Measurements from ENCODE around the gene SLC51A. TPM values are rescaled to one million over a fixed set of nuclear protein-coding genes. Genes with fewer than 3 reads are reported as not detected.

SLC51A gene
- total and polyA plus RNA-seq, 2 donors (not counting 3 experiments of a cell fraction or from before 2014, with no cell fraction given): not detected

DNA sequence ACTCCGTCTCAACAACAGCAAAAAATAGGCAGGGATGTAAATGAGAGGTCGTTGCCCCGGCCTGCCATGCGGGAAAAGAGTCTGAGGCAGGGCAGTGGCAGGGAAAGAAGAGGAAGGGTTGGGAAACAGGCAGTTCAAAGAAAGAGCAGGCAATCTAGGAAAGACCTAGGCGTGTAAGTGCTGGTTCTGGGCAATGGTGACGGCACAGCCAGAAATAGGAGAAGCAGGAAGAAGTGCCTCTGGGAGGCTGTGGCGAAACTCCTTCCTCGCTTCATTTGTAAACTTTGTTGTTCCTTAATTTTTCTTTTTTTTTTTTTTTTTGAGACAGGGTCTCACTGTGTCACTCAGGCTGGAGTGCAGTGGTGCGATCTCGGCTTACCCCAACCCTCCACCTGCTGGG is 4.3 kb downstream of the SLC51A start:
- H3K9ac ChIP-seq (replicated peaks; ENCODE audit: extremely low read depth, insufficient read depth, low read length): no peak overlapping the region
- H3K4me1 ChIP-seq (ENCODE audit: control insufficient read depth, extremely low read depth, insufficient read depth, low read length): no peaks in the 10 kb centered on the region
- H3K27me3 ChIP-seq (ENCODE audit: control insufficient read depth in 2 of 2, insufficient read depth in 2 of 2, low read length in 2 of 2): peaks cover 4 to 7% of the 10 kb centered on the region in 2 experiments
- ChIA-PET CTCF (interaction anchor here (0.6 to 0.9 kb wide), 2 partner anchors 33 to 236 kb away, joined by 4 read pairs; no protein-coding TSS in a partner anchor), POLR2A (no interaction called here)
- no peaks in the 10 kb centered on the region for H3K36me3 ChIP-seq (ENCODE audit: control insufficient read depth in 2 of 2, extremely low read depth in 1 of 2, insufficient read depth in 2 of 2, low read length in 2 of 2)
- no peak overlapping the region for H3K27ac ChIP-seq (ENCODE audit: insufficient read depth, low read depth, low read length)
- no peak for FAIRE-seq
- H4K20me1 ChIP-seq (replicated peaks; ENCODE audit: control insufficient read depth, extremely low read depth, insufficient read depth, low read length): no peaks in the 10 kb centered on the region
- no peak overlapping the region for H2AFZ ChIP-seq (ENCODE audit: low read depth, low read length)
- DNase-seq (ENCODE audit: low read depth, low spot score): no peak
- H3K4me2 ChIP-seq (ENCODE audit: insufficient read depth, low read length): no peak overlapping the region
- intact Hi-C loops (cut with micrococcal nuclease) (no loop called here), dilution Hi-C loops (cut with MboI; ENCODE audit: extremely low pct_ligation_motif_present, low sequenced_read_pairs) (no loop called here)
- no peaks in the 10 kb centered on the region for H3K79me2 ChIP-seq (ENCODE audit: control insufficient read depth, insufficient read depth, low read length)
- H3K9me1 ChIP-seq (replicated peaks; ENCODE audit: control insufficient read depth, extremely low read depth, insufficient read depth, low read length): no peaks in the 10 kb centered on the region
- H3K4me3 ChIP-seq (replicated peaks in 1 of 3; ENCODE audit: insufficient read depth in 1 of 3, low read depth in 1 of 3, low read length in 3 of 3): no peak overlapping the region
- H3K9me3 ChIP-seq (replicated peaks; ENCODE audit: control insufficient read depth, insufficient read depth, low read length): no peaks in the 10 kb centered on the region
- TF ChIP-seq EZH2 (IDR thresholded peaks at IDR 0.05; ENCODE audit: borderline replicate concordance, low read depth, low read length, severe bottlenecking) (no peak), POLR2AphosphoS5 (IDR thresholded peaks at IDR 0.05; ENCODE audit: insufficient read depth, low read depth, low read length) (no peak), JUN (IDR thresholded peaks at IDR 0.05; ENCODE audit: borderline replicate concordance, insufficient read depth, insufficient read length, low read depth) (no peak), POLR2A (IDR thresholded peaks at IDR 0.05; ENCODE audit: low read depth, low read length) (no peak)
- TF ChIP-seq, protein P1, sequence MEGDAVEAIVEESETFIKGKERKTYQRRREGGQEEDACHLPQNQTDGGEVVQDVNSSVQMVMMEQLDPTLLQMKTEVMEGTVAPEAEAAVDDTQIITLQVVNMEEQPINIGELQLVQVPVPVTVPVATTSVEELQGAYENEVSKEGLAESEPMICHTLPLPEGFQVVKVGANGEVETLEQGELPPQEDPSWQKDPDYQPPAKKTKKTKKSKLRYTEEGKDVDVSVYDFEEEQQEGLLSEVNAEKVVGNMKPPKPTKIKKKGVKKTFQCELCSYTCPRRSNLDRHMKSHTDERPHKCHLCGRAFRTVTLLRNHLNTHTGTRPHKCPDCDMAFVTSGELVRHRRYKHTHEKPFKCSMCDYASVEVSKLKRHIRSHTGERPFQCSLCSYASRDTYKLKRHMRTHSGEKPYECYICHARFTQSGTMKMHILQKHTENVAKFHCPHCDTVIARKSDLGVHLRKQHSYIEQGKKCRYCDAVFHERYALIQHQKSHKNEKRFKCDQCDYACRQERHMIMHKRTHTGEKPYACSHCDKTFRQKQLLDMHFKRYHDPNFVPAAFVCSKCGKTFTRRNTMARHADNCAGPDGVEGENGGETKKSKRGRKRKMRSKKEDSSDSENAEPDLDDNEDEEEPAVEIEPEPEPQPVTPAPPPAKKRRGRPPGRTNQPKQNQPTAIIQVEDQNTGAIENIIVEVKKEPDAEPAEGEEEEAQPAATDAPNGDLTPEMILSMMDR (IDR thresholded peaks at IDR 0.05; ENCODE audit: extremely low read depth in 1 of 2, insufficient read depth in 1 of 2, low read depth in 1 of 2, low read length in 2 of 2): no peak
- TF ChIP-seq, protein P2, sequence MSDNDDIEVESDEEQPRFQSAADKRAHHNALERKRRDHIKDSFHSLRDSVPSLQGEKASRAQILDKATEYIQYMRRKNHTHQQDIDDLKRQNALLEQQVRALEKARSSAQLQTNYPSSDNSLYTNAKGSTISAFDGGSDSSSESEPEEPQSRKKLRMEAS (IDR thresholded peaks at IDR 0.05; ENCODE audit: insufficient read depth, insufficient read length): no peak
- BruUV-seq (replicated peaks): no TSS peak

Measured in endothelial cell of umbilical vein (primary cell).